Vagina (tissue), 2 donors: ENCODE data around the gene TRAPPC2B. TPM values are rescaled to one million over a fixed set of nuclear protein-coding genes. Genes with fewer than 3 reads are reported as not detected.

Source experiments
- DNase-seq, 2 donors: peaks; one replicate each; pipeline ENCODE4 v3.0.0-alpha.2; 2017; ENCODE audit errors: extremely low spot score in 2 of 2
- H3K27ac ChIP-seq: fragments of 200-600 bp; sonication (generic); one replicate; pipeline ENCODE4 v1.5.1; 2019
- H3K27me3 ChIP-seq: fragments of 200-600 bp; sonication (generic); one replicate; pipeline ENCODE4 v1.5.1; 2019
- H3K36me3 ChIP-seq, 2 donors: fragments of 200-600 bp; sonication (generic); one replicate each; pipeline ENCODE4 v1.5.1; 2017 to 2019
- H3K4me1 ChIP-seq: fragments of 200-600 bp; sonication (generic); one replicate; pipeline ENCODE4 v1.5.1; 2019
- H3K4me3 ChIP-seq, 2 donors: fragments of 200-600 bp; sonication (generic); 1 replicate in 1 of 2; 2 replicates in 1 of 2; pipeline ENCODE4 v1.5.1; 2016 to 2019
- H3K9me3 ChIP-seq: fragments of 200-600 bp; sonication (generic); one replicate; pipeline ENCODE4 v1.5.1; 2019
- POLR2A ChIP-seq, 2 donors: fragments of 450-650 bp; IDR thresholded peaks; one replicate each; pipeline ENCODE4 v1.6.1; 2017; ENCODE audit warnings: antibody characterized with exemption in 2 of 2, mild to moderate bottlenecking in 2 of 2, moderate library complexity in 2 of 2
- POLR2AphosphoS5 ChIP-seq, 2 donors: sonication (generic); formaldehyde crosslinking; IDR thresholded peaks; one replicate each; pipeline ENCODE4 v1.9.0; 2017; ENCODE audit warnings: antibody characterized with exemption in 2 of 2, mild to moderate bottlenecking in 2 of 2, low read depth in 1 of 2; ENCODE audit not compliant: insufficient read depth in 1 of 2
- intact Hi-C: fragments of 100-400 bp; cut with DNase I; formaldehyde crosslinking; loops from one replicate; pipeline ENCODE4 v1.15.1; 2023
- total RNA-seq: library from RNA; depleted of rRNA; stranded (reverse); fragments of >200 nt; gene quantifications from one replicate; pipeline ENCODE4 v1.2.3, GENCODE V29; 2016
- TF ChIP-seq, protein P1 (sequence below), 3 experiments: fragments of 450-650 bp in 2 of 3; fragments of 200-600 bp in 1 of 3; sonication (generic) in 1 of 3; IDR thresholded peaks; one replicate each; pipeline ENCODE4 v1.5.1; 2017 to 2019; ENCODE audit warnings: antibody characterized with exemption in 3 of 3, mild to moderate bottlenecking in 2 of 3, moderate library complexity in 2 of 3

Gene TRAPPC2B
- total RNA-seq, 1 donor from 2014 or later: 8.6 TPM

DNA sequence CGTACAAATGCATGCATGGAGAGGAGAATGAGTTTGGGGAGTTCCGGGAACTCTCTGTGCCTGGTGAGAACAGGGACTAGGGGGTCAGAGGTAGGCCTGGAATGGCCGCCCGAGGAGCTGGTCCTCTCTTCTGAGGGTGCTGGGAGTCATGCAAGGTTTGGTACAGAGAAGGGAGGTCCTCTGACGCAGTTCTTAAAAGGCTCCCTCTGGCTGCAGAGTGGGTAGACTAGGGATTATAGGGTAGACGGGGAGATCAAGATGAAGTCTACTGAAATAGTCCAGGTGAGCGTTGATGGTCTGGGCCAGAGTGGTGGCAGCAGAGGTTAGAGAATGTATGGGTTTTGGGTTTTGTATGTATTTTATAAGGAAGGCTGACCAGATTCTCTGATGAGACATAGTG is 11.5 kb upstream of the TRAPPC2B start:
- Histone ChIP-seq H3K27me3 (no peaks in the 10 kb centered on the region), H3K36me3 (peaks cover 17 to 44% of the 10 kb centered on the region in 2 donors), H3K4me1 (peaks cover 13% of the 10 kb centered on the region), H3K27ac (peak overlapping the region; percentile 32), H3K9me3 (peaks cover 13% of the 10 kb centered on the region), H3K4me3 (peak overlapping the region; percentile 54 to 72)
- intact Hi-C loops: no loop called here
- no peak for DNase-seq
- TF ChIP-seq, protein P1, sequence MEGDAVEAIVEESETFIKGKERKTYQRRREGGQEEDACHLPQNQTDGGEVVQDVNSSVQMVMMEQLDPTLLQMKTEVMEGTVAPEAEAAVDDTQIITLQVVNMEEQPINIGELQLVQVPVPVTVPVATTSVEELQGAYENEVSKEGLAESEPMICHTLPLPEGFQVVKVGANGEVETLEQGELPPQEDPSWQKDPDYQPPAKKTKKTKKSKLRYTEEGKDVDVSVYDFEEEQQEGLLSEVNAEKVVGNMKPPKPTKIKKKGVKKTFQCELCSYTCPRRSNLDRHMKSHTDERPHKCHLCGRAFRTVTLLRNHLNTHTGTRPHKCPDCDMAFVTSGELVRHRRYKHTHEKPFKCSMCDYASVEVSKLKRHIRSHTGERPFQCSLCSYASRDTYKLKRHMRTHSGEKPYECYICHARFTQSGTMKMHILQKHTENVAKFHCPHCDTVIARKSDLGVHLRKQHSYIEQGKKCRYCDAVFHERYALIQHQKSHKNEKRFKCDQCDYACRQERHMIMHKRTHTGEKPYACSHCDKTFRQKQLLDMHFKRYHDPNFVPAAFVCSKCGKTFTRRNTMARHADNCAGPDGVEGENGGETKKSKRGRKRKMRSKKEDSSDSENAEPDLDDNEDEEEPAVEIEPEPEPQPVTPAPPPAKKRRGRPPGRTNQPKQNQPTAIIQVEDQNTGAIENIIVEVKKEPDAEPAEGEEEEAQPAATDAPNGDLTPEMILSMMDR (IDR thresholded peaks at IDR 0.05): no peak
- no peak for TF ChIP-seq POLR2A (IDR thresholded peaks at IDR 0.05)
- TF ChIP-seq POLR2AphosphoS5 (IDR thresholded peaks at IDR 0.05; ENCODE audit: insufficient read depth in 1 of 2, low read depth in 1 of 2): no peak

DNA sequence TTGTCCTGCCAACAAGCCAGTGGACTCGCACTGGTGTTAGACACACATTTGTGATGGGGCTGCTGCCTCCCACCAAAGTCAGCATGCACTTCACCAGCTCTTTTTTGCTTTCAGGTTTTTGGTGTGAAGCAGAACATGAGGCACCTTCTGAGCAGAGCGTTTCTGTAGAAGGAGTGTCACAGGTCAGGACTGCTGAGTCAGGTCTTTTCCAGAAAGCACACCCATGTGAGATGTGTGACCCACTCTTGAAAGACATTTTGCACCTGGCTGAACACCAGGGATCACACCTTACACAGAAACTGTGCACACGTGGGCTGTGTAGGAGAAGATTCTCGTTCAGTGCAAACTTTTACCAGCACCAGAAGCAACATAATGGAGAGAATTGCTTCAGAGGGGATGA is 7.4 kb upstream of the TRAPPC2B start:
- Histone ChIP-seq H3K27ac (no peak overlapping the region), H3K4me1 (peaks cover 13% of the 10 kb centered on the region), H3K27me3 (no peaks in the 10 kb centered on the region), H3K36me3 (peaks cover 17 to 67% of the 10 kb centered on the region in 2 donors), H3K9me3 (peaks cover 41% of the 10 kb centered on the region), H3K4me3 (no peak overlapping the region)
- DNase-seq: no peak
- TF ChIP-seq, protein P1 (IDR thresholded peaks at IDR 0.05): no peak
- TF ChIP-seq POLR2A (IDR thresholded peaks at IDR 0.05) (no peak), POLR2AphosphoS5 (IDR thresholded peaks at IDR 0.05; ENCODE audit: insufficient read depth in 1 of 2, low read depth in 1 of 2) (no peak)
- intact Hi-C loops: no loop called here

DNA sequence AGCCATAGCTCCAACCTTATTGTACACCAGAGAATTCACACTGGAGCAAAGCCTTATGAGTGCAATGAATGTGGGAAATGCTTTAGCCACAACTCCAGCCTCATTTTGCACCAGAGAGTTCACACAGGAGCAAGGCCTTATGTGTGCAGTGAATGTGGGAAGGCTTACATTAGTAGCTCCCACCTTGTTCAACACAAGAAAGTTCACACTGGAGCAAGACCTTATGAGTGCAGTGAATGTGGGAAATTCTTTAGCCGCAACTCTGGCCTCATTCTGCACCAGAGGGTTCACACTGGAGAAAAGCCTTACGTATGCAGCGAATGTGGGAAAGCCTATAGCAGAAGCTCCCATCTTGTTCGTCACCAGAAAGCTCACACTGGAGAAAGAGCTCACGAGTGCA is 5.9 kb upstream of the TRAPPC2B start:
- no peak for DNase-seq
- Histone ChIP-seq H3K4me3 (no peak overlapping the region), H3K4me1 (peaks cover 3% of the 10 kb centered on the region), H3K36me3 (peaks cover 17 to 67% of the 10 kb centered on the region in 2 donors), H3K9me3 (peaks cover 41% of the 10 kb centered on the region), H3K27ac (no peak overlapping the region), H3K27me3 (no peaks in the 10 kb centered on the region)
- TF ChIP-seq POLR2A (IDR thresholded peaks at IDR 0.05) (no peak), POLR2AphosphoS5 (IDR thresholded peaks at IDR 0.05; ENCODE audit: insufficient read depth in 1 of 2, low read depth in 1 of 2) (no peak)
- TF ChIP-seq, protein P1 (IDR thresholded peaks at IDR 0.05): no peak
- intact Hi-C loops: no loop called here

DNA sequence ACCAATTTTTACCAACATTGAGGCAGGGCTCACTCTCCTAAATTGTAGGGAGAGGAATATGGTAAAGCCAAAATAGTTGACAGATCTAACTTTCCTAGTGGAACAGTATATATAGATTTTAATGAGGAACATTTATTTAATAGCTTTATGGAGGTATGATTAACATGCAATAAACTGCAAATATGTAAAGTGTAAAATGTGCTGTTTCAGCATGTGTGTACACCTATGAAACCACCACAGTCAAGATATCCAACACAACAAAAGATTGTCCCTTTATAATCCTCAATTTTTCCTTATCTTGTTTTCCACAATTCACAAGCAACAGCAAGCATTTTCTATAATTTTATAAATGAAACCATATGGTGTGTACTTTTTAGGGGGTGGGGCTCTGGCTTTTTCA is 4.1 kb upstream of the TRAPPC2B start:
- intact Hi-C loops: no loop called here
- TF ChIP-seq, protein P1 (IDR thresholded peaks at IDR 0.05): no peak
- TF ChIP-seq POLR2AphosphoS5 (IDR thresholded peaks at IDR 0.05; ENCODE audit: insufficient read depth in 1 of 2, low read depth in 1 of 2) (no peak), POLR2A (IDR thresholded peaks at IDR 0.05) (no peak)
- H3K4me3 ChIP-seq: no peak overlapping the region
- no peaks in the 10 kb centered on the region for H3K27me3 ChIP-seq
- DNase-seq: no peak
- peaks cover 35% of the 10 kb centered on the region for H3K9me3 ChIP-seq
- peaks cover 13 to 48% of the 10 kb centered on the region in 2 donors for H3K36me3 ChIP-seq
- no peak overlapping the region for H3K27ac ChIP-seq
- peaks cover 15% of the 10 kb centered on the region for H3K4me1 ChIP-seq

DNA sequence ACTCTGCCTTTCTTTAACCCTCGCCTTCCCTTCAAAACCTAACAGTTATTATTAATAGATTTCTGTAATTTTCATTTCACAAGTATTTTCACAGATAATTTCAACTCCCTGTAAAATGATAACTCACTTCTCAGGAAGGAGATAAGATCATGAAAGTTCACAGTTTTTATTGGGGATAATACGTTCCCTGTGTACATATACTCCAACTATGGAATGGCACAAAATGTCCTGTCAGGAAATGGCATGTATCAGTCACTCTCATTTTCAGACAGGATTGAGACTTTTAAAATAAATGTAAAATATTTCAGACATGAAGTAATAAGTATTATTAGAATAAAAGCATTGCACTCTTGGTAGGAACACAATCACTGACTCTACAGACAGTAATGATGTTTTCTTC is 932 bp upstream of the TRAPPC2B start:
- intact Hi-C loops: no loop called here
- Histone ChIP-seq H3K4me3 (peak overlapping the region; percentile 70 to 82), H3K27ac (peak overlapping the region; percentile 94), H3K4me1 (peaks cover 18% of the 10 kb centered on the region), H3K27me3 (no peaks in the 10 kb centered on the region), H3K9me3 (peaks cover 22% of the 10 kb centered on the region), H3K36me3 (peaks cover 0 to 23% of the 10 kb centered on the region in 2 donors)
- TF ChIP-seq POLR2A (IDR thresholded peaks at IDR 0.05): no peak
- DNase-seq: no peak
